GM19463 (cell line): ENCODE results near the gene SCN10A.
A peak's percentile ranks its signal among the peaks of the same experiment; 100 is the strongest.

Experiments
- ATAC-seq: cut with Tn5 transposase; IDR thresholded peaks from one replicate; pipeline ENCODE4 v1.9.1; 2021; ENCODE audit warnings: mild to moderate bottlenecking, moderate library complexity; ENCODE audit not compliant: unreplicated experiment

Gene SCN10A

GRCh38 chr3:38816026-38816425 is at the start of gene SCN10A:
TSS of gene SCN10A (minus strand) at chr3:38816217. CDS start at chr3:38794010, 22,207 bp downstream.
- no peak for ATAC-seq

GRCh38 chr3:38853011-38853410 is 37.0 kb upstream of the SCN10A start:
- no peak for ATAC-seq

GRCh38 chr3:38843898-38844297 is 27.9 kb upstream of the SCN10A start:
- no peak for ATAC-seq

DNA sequence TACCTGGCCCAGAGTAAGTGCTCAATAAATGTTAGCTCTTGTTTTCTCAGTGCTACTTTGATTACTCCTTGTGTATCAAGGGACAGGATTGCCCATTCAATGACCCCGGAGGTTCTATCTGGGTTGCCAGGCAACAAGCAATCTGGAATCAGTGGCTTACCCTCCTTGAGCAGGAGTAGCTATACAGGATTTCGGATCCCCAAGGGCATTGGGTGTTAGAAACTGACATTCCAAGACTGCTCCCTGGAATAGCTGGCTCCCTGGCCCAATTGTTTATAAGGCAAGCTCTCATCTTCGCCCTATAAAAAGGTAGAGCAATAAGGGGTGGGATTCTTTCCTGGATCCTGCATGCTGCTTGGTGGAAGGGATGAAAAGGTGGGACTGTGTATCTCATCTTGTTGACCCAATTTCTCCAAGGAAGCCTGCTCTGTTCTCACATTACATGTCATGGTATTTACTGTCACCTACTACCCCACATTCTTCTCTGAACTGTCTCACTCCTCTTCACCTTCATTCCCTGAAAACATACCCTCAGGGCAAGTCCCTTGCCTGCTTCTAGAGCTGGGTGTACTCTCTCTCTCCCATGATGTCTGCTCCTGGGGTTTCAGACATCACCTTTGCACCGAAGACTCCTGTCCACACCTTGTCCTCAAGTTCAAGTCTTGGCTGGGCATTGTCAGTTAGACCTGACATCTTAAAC is 26.4 kb upstream of the SCN10A start:
- no peak for ATAC-seq

DNA sequence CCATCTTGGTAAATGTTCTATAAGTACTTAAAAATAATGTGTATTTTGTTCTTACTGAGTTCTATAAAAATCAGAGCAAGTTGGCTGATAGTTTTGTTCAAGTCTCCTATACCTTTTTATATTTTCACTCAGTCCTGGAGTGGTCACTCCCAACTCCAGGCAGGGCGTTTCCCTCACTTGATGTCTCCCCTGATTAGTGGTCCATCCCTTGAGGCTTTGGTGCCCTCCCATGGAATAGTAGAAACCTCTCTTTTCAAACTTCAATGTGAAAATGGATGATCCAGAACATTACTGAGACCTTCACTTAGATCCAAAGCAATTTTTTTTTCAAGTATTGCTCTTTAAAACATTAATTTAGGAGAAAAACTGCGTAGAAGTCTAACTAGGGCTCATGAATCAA is 25.0 kb upstream of the SCN10A start:
- no peak for ATAC-seq

DNA sequence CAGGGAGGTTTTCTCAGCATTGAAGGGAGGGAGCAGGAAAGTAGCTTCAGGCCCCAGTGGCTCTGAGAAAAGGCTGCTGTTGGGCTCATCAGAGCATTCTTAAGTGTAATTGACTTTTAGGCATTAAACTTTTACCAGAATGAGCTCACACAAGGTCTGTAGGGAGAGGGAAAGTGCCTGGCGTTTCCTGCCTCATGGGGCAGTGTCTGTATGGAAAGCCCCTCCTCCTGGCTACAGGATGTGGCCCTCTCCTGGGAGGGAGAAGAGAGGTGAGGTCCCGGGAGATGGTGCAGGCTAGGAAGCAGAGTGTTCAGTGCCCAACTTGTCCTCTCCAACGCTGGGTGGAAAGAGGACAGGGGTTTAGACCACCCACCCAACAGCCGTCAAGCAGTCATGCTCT is 21.3 kb upstream of the SCN10A start:
- no peak for ATAC-seq

DNA sequence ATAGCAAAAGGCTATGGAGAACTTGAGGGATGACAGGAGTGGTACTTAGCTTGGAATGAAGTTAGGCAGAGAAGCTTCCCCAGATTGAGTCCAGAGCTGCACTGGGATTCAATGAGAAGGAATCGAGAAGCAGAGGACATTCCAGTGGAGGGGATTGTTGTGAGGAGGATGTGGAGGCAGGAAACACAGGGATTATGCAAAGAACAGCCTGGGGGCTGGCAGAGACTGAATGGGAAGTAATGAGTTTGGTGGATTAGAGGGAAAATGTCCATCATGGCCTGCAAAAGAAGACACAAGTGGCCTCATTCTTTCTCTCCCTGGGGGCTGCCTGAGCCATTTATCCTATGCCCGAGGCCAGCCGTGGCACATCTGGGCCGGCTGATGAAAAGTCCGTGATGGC is 20.5 kb upstream of the SCN10A start:
- no peak for ATAC-seq

DNA sequence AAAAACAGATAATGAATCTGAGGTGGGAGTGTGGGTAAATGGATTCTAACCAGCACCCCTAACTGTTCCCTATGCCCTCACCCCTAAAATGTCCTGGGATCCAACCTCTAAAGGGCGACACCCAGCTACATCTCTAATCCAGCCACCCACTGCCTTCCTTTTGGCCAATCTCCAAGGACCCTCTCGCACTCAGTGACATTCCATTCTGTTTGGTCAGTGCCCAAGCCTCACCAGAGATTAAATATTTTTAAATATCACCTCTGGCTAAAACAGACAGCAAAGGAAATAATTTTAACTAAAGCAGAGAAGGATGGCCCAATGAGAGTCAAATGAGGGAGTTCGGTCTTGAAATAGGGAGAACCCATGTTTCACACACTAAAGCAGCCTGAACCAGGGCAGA is 19.9 kb upstream of the SCN10A start:
- ATAC-seq = no peak

GRCh38 chr3:38834717-38835116 is 18.7 kb upstream of the SCN10A start:
- ATAC-seq = no peak

- peak; percentile 66 for ATAC-seq
These were observed 18.1 kb upstream of the SCN10A start for GRCh38 chr3:38834110-38834509.

- no peak for ATAC-seq
These were observed 13.4 kb upstream of the SCN10A start for GRCh38 chr3:38829404-38829803.

- no peak for ATAC-seq
These were observed 12.7 kb upstream of the SCN10A start for GRCh38 chr3:38828681-38829080.

DNA sequence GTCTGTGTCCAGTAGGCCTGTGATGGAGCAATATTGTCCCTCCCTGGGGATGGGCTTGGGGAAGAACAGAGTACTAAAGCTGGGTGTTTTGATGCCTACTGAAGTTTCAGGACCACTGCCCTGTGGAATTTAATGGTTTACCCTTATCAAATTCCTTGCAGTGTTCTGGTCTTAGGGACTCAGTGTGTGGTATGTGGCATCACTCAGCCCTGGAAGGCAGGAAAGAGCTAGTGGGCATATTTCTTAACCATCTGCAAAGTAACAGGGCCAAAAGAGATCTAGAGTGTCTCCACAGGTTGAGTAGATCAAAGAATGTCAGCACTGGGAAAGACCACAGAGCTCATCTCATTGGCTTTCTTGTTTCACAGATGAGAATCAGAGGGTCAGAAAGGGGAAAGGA is 11.8 kb upstream of the SCN10A start:
- ATAC-seq = no peak

DNA sequence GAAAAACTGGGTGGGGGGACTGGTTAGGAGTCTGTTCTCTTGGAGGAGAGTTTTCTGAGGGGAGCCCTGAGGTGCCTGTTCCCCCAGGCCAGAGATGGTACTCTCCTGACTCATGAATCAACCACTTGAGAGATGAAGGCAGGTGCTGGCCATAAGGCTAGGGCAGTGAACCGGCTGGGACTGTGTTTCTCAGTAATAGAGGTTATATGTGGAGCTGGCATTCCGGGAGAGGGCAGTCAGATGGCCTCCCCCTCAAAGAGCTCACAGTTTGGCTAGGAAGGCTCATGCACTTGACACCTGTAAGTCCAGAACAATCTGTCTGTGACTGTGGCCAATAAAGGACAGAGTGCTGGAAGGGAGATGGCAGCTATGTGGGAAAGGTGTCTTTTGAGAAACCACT is 10.0 kb upstream of the SCN10A start:
- ATAC-seq = no peak

GRCh38 chr3:38824349-38824748 is 8.3 kb upstream of the SCN10A start:
- no peak for ATAC-seq

- no peak for ATAC-seq
These were observed 7.7 kb upstream of the SCN10A start for GRCh38 chr3:38823722-38824121.

- ATAC-seq = no peak
These were observed 7.2 kb upstream of the SCN10A start for GRCh38 chr3:38823186-38823585.

GRCh38 chr3:38811822-38812221 is 4.2 kb downstream of the SCN10A start:
- ATAC-seq = no peak

- ATAC-seq = no peak
These were observed 10.1 kb downstream of the SCN10A start for GRCh38 chr3:38805765-38806386.

- ATAC-seq = no peak
These were observed 11.0 kb downstream of the SCN10A start for GRCh38 chr3:38805004-38805403.

GRCh38 chr3:38800511-38800910 is 15.5 kb downstream of the SCN10A start:
- no peak for ATAC-seq

DNA sequence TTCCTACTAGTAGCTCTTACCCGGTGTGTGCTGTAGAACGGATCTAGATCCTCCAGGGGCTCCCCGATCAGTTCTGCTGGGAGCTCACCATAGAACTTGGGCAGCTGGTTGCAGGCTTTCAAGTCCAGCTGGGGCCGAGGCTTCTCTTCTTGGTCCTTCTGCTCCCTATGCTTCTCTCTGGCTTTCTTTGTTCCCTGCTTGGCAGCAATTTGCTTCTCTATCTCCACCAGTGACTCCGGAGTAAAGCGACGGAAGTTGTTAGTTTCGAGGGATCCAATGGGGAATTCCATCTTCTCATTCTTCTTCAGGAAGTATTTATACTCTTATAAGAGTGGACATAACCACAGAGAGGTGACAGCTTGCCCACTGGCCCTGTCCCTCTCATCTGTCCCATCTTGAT is 22.3 kb downstream of the SCN10A start:
- no peak for ATAC-seq

DNA sequence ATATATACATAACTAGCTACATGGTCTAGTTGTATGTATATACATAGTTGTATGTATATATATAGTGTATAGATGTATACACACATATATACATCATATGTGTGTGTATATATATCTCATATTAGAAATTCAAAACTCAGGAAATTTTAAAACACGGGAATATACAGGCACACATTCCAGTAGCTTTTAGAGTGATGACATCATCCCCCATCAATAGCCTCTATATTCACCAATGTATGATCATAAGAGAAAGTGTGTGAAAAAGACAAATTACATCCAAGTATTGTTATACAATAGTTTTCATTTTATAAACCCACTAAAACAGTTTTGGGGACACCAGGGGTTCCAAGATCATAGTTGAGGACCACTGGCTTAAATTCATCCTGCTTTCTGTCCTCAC is 23.0 kb downstream of the SCN10A start:
- ATAC-seq = no peak
